ENCODE results near the gene SLC16A14.
"Not testable (repeated sequence)": the region's sequence is repeated elsewhere in the genome, so short reads cannot be mapped to it uniquely, and the experiment has no call there.

Gene SLC16A14, protein sequence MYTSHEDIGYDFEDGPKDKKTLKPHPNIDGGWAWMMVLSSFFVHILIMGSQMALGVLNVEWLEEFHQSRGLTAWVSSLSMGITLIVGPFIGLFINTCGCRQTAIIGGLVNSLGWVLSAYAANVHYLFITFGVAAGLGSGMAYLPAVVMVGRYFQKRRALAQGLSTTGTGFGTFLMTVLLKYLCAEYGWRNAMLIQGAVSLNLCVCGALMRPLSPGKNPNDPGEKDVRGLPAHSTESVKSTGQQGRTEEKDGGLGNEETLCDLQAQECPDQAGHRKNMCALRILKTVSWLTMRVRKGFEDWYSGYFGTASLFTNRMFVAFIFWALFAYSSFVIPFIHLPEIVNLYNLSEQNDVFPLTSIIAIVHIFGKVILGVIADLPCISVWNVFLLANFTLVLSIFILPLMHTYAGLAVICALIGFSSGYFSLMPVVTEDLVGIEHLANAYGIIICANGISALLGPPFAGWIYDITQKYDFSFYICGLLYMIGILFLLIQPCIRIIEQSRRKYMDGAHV

GRCh38 chr2:230068651-230069055, at the start of gene SLC16A14:
Gene SLC16A14, minus strand, starts transcription at chr2:230068924. Its CDS starts 9,572 bp downstream, at chr2:230059352.
- DNase-seq = peak in 1 of 2 donors; percentile 5

DNA sequence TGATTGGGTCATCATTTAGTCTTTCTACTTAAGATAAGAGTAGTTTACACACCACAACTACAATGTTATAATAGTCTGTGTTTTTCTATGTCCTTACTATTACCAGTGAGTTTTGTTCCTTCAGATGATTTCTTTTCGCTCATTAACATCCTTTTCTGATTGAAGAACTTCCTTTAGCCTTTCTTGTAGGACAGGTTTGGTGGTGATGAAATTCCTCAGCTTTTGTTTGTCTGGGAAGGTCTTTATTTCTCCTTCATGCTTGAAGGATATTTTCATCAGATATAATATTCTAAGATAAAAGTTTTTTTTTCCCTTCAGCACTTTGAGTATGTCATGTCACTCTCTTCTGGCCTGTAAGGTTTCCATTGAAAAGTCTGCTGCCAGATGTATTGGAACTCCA, 38.0 kb upstream of the SLC16A14 start:
- DNase-seq = no peak

DNA sequence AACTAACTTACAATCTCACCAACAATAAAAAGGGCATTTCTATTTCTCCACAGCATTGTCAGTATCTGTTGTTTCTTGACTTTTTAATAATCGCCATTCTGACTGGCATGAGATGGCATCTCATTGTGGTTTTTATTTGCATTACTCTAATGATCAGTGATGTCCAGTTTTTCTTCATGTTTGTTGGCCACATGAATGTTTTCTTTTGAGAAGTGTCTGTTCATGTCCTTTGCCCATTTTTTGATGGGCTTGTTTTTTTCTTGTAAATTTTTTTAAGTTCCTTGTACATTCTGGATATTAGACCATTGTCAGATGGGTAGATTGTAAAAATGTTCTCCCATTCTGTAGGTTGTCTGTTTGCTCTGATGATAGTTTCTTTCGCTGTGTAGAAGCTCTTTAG, 33.2 kb upstream of the SLC16A14 start:
- not testable (repeated sequence) for DNase-seq

GRCh38 chr2:230097841-230098240, 29.1 kb upstream of the SLC16A14 start:
- DNase-seq = no peak

DNA sequence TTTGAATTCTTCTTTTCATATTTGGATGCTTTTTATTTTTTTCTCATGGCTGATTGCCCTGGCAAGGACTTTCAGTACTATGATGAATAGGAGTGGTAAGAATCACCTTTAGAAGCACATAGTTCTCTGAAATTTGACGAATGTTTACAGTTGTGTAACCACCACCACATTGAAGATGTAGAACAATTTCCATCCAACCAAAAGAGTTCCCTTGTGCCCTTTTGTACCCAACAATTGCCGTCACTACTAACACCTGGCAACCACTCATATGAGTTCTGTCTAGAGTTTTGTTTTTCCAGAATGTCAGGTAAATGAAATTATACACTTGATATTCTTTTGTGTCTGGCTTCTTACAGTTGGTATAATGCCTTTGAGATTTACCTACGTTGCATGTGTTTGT, 28.7 kb upstream of the SLC16A14 start:
- no peak for DNase-seq

- DNase-seq = no peak
Observed at GRCh38 chr2:230090967-230091366, 22.2 kb upstream of the SLC16A14 start.

- DNase-seq = no peak
Observed at GRCh38 chr2:230085201-230085600, 16.5 kb upstream of the SLC16A14 start.

DNA sequence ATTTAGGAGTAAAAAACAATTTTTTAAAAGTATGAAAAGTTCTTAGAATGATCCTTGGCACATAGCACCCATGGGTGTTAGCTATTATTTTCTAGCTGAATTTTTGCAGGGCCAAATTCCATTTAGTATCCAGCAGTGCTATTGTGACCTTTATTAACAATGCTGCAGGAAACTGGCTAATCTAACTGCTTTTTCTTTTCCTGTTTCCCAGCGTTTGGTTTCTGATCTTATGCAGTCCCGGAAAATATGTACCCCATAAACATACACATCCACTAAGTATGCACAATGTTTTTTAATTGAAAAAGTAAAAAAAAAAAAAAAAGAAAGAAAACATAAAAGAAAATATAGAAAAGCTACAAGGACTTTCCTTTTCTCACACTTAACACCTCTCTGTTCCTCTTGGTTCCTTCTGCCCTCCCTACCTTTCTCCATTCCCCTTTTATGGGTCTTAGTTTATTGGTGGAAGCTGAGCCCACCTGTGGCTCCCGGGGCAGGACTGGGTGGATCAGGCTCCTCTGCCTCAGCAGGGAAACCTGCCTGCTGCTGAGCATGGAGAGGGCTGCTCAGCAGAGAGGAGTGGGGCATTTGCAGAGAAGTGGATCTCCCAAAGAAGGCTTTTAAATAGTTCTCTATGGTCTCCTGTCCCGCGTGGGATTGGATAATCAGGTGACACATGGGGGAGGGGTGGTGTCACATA, 9.3 kb upstream of the SLC16A14 start:
- no peak for DNase-seq

DNA sequence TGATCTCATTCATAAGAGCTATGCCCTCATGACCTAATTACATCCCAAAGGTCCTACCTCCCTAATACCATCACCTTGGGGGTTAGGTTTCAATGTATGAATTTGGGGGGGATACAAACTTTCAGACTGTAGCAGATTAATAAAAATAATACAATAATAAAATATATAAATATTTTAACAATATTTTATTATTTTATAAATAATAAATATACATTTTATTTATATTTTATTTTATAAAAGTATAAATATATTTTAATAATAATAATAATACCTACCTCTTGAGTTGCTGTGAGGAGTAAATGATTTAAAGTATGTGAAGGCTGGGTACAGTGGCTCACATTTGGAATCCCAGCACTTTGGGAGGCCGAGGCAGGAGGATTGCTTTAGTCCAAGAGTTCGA, 8.1 kb upstream of the SLC16A14 start:
- DNase-seq = no peak

- DNase-seq = no peak
Observed at GRCh38 chr2:230075988-230076631, 7.4 kb upstream of the SLC16A14 start.

- DNase-seq = no peak
Observed at GRCh38 chr2:230071421-230071820, 2.7 kb upstream of the SLC16A14 start.

DNA sequence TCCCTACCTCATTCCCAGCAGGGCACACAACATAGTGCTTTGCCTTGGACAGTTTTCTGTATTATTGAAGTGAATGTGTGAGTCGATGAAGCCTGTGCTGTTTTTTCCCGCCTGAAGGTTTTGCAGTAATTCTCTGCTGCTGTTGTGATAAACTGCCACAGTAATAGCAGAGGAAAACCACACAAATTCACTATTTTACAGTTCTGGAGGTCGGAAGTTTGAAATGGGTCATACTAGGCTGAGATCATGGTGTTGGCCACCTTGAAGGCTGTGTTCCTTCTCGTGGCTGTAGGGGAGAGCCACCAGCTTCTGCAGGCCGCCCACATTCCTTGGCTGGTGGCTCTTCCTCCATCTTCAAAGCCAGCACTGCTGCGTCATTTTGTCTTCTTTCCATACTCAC, 678 bp upstream of the SLC16A14 start:
- no peak for DNase-seq

GRCh38 chr2:230068016-230068650, 591 bp downstream of the SLC16A14 start:
- DNase-seq = peak in 1 of 2 donors; percentile 15

- DNase-seq = no peak
Observed at GRCh38 chr2:230060672-230061293, 7.9 kb downstream of the SLC16A14 start.

DNA sequence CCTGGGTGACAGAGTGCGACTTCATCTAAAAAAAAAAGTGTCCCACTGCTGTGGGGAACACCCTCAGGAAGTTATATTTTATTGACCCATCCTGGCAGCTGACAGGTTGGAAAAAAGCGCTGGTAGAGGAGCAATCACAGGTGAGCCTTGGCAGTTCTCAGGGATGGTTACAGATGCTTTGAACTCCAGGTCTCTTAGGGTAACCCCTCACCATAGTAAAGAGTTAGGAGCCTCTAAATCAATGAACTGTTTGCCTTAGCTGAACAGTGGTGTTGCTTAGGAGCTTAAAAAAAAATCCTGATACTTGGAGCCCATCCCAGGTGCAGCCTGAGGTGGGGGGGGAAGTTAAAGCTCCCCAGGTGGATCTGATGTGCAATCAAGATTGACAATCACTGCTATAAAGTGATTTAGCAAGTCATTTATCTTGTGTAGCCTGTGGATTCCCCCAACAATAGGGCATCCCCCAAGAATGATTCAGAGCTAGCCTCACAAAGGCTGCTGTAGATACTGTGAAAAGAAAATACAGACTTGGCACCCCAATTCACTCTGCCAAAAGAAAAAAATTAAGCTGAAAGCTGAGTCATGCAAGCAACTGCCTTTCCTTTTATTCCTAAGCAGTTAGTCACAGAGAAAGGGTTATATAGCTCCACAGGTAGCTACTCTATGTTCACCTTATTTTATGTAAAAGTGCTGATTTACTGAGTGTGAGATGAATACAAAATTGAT, 14.8 kb downstream of the SLC16A14 start:
- peak in 1 of 2 donors; percentile 51 for DNase-seq

DNA sequence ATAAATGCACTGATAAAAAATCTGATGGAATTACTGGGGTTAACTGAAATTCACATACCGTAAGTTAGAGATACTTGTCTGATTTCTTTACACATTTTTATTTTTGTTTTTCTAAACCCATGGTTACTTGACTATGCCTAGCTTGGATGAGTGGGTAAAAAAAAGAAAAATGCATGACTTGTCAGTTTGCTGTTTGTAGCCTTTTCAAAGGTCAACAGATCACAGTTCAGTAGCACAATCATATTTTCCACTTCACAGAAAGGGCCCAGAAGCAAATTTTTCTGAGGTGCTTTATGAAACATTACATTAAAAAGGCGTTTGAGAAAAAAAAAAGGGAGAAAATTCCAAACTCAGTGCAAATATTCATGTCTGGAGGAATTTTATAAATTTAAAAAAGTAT, 16.4 kb downstream of the SLC16A14 start:
- DNase-seq = no peak

DNA sequence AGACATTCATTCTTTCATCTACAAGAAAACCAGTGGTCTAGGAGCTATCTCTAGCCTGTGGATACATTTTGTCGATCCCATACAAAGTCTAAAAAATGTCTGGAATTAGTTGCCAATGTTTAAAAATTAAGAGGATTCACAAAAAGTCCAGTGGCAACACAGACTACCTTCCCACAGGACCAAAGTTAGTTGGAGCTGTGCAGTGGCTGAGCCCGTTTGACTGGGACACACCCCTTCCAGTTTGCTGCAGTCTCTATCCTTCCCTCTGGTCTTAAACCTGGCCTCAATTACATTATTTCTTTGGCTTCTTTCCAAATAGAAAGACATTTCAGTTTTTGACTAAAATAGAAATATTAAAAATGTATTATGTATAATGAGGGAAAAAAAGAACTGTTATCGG, 18.6 kb downstream of the SLC16A14 start:
- DNase-seq = no peak

DNA sequence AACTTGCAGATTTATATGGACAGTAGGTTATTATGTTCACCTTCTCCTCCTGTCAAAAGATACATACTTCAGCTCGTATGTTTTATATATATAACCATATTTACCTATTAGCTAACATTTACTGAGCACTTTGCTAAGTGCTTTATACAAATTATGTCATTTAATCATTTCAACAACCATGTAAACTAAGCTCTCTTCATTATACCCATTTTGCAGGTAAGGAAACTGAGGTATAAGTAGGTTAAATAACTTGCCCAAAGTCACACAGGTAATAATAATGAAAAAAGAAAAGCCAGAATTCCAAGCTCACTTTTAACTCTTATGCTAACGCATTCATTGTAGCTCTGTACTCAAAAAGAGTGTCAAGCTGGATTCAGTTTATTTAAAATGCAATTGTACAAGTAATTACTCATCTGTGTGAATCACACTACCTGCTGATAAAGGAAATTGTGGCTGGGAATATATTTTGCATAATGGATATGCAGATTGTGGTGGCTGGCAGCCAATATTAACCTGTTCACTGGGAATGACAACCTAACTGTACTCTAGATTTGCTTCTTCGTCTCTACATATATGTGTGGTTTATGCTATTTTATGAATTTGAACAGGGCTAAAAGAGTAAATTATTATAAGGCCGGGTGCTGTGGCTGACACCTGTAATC, 20.6 kb downstream of the SLC16A14 start:
- DNase-seq = no peak

GRCh38 chr2:230046491-230046890, 22.2 kb downstream of the SLC16A14 start:
- no peak for DNase-seq

GRCh38 chr2:230043461-230043860, 25.3 kb downstream of the SLC16A14 start:
- DNase-seq = no peak

- DNase-seq = no peak
Observed at GRCh38 chr2:230043025-230043424, 25.7 kb downstream of the SLC16A14 start.

Measured in bone marrow (tissue), 2 donors.